GM23338 (cell line): ENCODE results near the gene ME1. TPM values are rescaled to one million over a fixed set of nuclear protein-coding genes. Genes with fewer than 3 reads are reported as not detected.
A peak's percentile ranks its signal among the peaks of the same experiment; 100 is the strongest.

ENCODE experiments used
- ATAC-seq: fragments of 200-7000 bp; cut with Tn5 transposase; 3 replicates; pipeline ENCODE4 v1.9.1; 2020
- DNase-seq: peaks from one replicate; pipeline ENCODE4 v3.0.0-alpha.2; 2015; ENCODE audit warnings: low spot score
- H2AFZ ChIP-seq: fragments of 200-600 bp; sonication (generic); 2 replicates; pipeline ENCODE4 v1.8.0; 2016; ENCODE audit warnings: antibody characterized with exemption, mild to moderate bottlenecking, moderate library complexity
- H3F3A ChIP-seq: fragments of 200-600 bp; sonication (generic); replicated peaks from 2 replicates; pipeline ENCODE4 v1.8.0; 2017; ENCODE audit warnings: antibody characterized with exemption, mixed run types, low read depth
- H3K27ac ChIP-seq: fragments of 200-600 bp; sonication (generic); 2 replicates; pipeline ENCODE4 v1.6.1; 2016; ENCODE audit warnings: low read depth
- H3K27me3 ChIP-seq: fragments of 200-600 bp; sonication (generic); 2 replicates; pipeline ENCODE4 v1.8.0; 2016; ENCODE audit warnings: mild to moderate bottlenecking, mixed run types, moderate library complexity; ENCODE audit not compliant: insufficient read depth
- H3K36me3 ChIP-seq: fragments of 200-600 bp; sonication (generic); 2 replicates; pipeline ENCODE4 v1.8.0; 2016; ENCODE audit warnings: mild to moderate bottlenecking; ENCODE audit not compliant: insufficient read depth
- H3K4me1 ChIP-seq: fragments of 200-600 bp; sonication (generic); 2 replicates; pipeline ENCODE4 v1.8.0; 2016; ENCODE audit warnings: mild to moderate bottlenecking, moderate library complexity; ENCODE audit not compliant: insufficient read depth
- H3K4me2 ChIP-seq: fragments of 200-600 bp; sonication (generic); 2 replicates; pipeline ENCODE4 v1.7.1; 2017; ENCODE audit warnings: mixed run types
- H3K4me3 ChIP-seq: fragments of 200-600 bp; sonication (generic); 2 replicates; pipeline ENCODE4 v1.6.1; 2016; ENCODE audit warnings: mixed run types
- H3K79me2 ChIP-seq: fragments of 200-600 bp; sonication (generic); replicated peaks from 2 replicates; pipeline ENCODE4 v1.8.0; 2017; ENCODE audit warnings: mild to moderate bottlenecking; ENCODE audit not compliant: insufficient read depth
- H3K9me2 ChIP-seq: fragments of 200-600 bp; sonication (generic); 2 replicates; pipeline ENCODE4 v1.8.0; 2017; ENCODE audit not compliant: insufficient read depth
- H4K20me1 ChIP-seq: fragments of 200-600 bp; sonication (generic); replicated peaks from 2 replicates; pipeline ENCODE4 v1.8.0; 2017; ENCODE audit warnings: mild to moderate bottlenecking; ENCODE audit not compliant: insufficient read depth
- H3K27ac Mint-ChIP-seq: 2 replicates; pipeline ENCODE4 v1.8.0; 2020; ENCODE audit warnings: inconsistent platforms, mild to moderate bottlenecking, moderate library complexity, mixed read lengths
- H3K27me3 Mint-ChIP-seq: 3 replicates; pipeline ENCODE4 v1.8.0; 2022; ENCODE audit warnings: low read depth, mild to moderate bottlenecking, moderate library complexity, mixed read lengths, inconsistent platforms; ENCODE audit not compliant: insufficient read depth, poor library complexity
- H3K36me3 Mint-ChIP-seq: 3 replicates; pipeline ENCODE4 v1.8.0; 2021; ENCODE audit warnings: low read depth, mild to moderate bottlenecking, inconsistent platforms, moderate library complexity, mixed read lengths
- H3K4me1 Mint-ChIP-seq: 3 replicates; pipeline ENCODE4 v1.8.0; 2020; ENCODE audit warnings: mild to moderate bottlenecking, inconsistent platforms, mixed read lengths
- H3K4me3 Mint-ChIP-seq: 3 replicates; pipeline ENCODE4 v1.8.0; 2021; ENCODE audit warnings: moderate library complexity, mild to moderate bottlenecking, inconsistent platforms, mixed read lengths
- H3K9me3 Mint-ChIP-seq: 3 replicates; pipeline ENCODE4 v1.8.0; 2020; ENCODE audit warnings: moderate library complexity, mild to moderate bottlenecking, inconsistent platforms, mixed read lengths
- CREB1 ChIP-seq: fragments of 250-450 bp; sonication (Bioruptor Pico); IDR thresholded peaks from 2 replicates; pipeline ENCODE4 v1.5.0; 2020; ENCODE audit warnings: low read depth, mild to moderate bottlenecking, moderate library complexity
- EZH2 ChIP-seq: fragments of 200-600 bp; sonication (generic); IDR thresholded peaks from one replicate; pipeline ENCODE4 v1.8.0; 2017; ENCODE audit warnings: antibody characterized with exemption, mild to moderate bottlenecking, low read depth; ENCODE audit not compliant: unreplicated experiment
- JUNB ChIP-seq: IDR thresholded peaks from one replicate; pipeline ENCODE4 v1.6.1; 2016; ENCODE audit warnings: antibody characterized with exemption; ENCODE audit not compliant: unreplicated experiment
- NANOG ChIP-seq: IDR thresholded peaks from 2 replicates; pipeline ENCODE4 v1.6.1; 2016; ENCODE audit warnings: antibody characterized with exemption, borderline replicate concordance
- POLR2AphosphoS5 ChIP-seq: IDR thresholded peaks from 2 replicates; pipeline ENCODE4 v1.6.1; 2016; ENCODE audit warnings: antibody characterized with exemption, low read depth
- REST ChIP-seq: IDR thresholded peaks from one replicate; pipeline ENCODE4 v1.6.1; 2018; ENCODE audit warnings: antibody characterized with exemption; ENCODE audit not compliant: unreplicated experiment
- STAT1 ChIP-seq: IDR thresholded peaks from one replicate; pipeline ENCODE4 v1.6.1; 2016; ENCODE audit warnings: antibody characterized with exemption; ENCODE audit not compliant: unreplicated experiment
- ZNF114 ChIP-seq: fragments of 250-450 bp; sonication (Bioruptor Pico); IDR thresholded peaks from 2 replicates; pipeline ENCODE4 v1.5.0; 2020; ENCODE audit warnings: mild to moderate bottlenecking, moderate library complexity
- polyA plus RNA-seq: library from polyadenylated mRNA; unstranded; fragments of >200 nt; fragmentation: Nextera tagmentation; extraction: Ambion mirVana; gene quantifications from 2 replicates; pipeline ENCODE4 v1.2.1, GENCODE V29; 2016
- total RNA-seq: library from RNA; depleted of rRNA; stranded (reverse); fragments of >200 nt; shearing (Covaris generic); gene quantifications from 2 replicates; pipeline ENCODE4 v1.2.3, GENCODE V29; 2014
- TF ChIP-seq, protein P1 (sequence below): IDR thresholded peaks from 2 replicates; pipeline ENCODE4 v1.6.1; 2016; ENCODE audit warnings: antibody characterized with exemption
- TF ChIP-seq, protein P2 (sequence below), 2 experiments: fragments of 200-600 bp in 1 of 2; sonication (generic) in 1 of 2; conservative IDR thresholded peaks; 2 replicates each; pipeline versions ENCODE4 v1.5.1 to v1.6.1; 2016 to 2017; ENCODE audit warnings: antibody characterized with exemption in 2 of 2, low read depth in 2 of 2, mild to moderate bottlenecking in 2 of 2, moderate library complexity in 1 of 2

Gene ME1
- total and polyA plus RNA-seq, 2 experiments from 2014 or later, result 6.4 to 8.0 TPM

DNA sequence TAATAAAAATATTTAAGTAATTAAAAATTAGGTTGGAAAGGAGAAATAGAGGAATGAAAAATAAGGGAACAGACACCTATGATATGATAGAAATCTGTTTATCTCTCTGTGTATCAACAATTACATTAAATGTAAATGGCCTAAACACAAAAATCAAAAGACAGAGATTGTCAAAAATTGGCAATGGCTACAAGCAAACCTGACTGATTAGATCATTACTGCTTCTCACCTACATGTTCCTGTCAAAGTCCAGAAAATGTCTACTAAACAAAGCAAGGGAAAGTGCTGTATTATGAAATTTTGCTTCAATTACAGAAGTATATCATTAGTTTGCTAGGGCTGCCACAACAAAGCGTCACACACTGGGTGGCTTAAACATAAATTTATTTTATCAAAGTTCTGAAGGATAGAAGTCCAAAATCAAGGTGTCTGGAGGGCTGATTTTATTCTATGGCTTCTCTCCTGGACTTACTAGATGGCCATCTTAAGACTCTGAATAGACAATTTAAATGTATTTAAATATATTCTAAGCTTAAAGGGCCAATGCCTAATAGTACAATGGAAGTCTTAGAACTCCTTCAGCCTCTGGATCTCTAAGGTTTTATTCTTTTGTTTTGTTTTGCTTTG is 6.3 kb downstream of the ME1 start (continued):
- TF ChIP-seq REST (no peak), EZH2 (no peak), STAT1 (no peak), POLR2AphosphoS5 (no peak), ZNF114 (CRISPR knock-in tag) (no peak), CREB1 (CRISPR knock-in tag) (no peak), JUNB (no peak), NANOG (no peak)
- TF ChIP-seq, protein P1, sequence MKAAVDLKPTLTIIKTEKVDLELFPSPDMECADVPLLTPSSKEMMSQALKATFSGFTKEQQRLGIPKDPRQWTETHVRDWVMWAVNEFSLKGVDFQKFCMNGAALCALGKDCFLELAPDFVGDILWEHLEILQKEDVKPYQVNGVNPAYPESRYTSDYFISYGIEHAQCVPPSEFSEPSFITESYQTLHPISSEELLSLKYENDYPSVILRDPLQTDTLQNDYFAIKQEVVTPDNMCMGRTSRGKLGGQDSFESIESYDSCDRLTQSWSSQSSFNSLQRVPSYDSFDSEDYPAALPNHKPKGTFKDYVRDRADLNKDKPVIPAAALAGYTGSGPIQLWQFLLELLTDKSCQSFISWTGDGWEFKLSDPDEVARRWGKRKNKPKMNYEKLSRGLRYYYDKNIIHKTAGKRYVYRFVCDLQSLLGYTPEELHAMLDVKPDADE, result no peak
- TF ChIP-seq, protein P2, sequence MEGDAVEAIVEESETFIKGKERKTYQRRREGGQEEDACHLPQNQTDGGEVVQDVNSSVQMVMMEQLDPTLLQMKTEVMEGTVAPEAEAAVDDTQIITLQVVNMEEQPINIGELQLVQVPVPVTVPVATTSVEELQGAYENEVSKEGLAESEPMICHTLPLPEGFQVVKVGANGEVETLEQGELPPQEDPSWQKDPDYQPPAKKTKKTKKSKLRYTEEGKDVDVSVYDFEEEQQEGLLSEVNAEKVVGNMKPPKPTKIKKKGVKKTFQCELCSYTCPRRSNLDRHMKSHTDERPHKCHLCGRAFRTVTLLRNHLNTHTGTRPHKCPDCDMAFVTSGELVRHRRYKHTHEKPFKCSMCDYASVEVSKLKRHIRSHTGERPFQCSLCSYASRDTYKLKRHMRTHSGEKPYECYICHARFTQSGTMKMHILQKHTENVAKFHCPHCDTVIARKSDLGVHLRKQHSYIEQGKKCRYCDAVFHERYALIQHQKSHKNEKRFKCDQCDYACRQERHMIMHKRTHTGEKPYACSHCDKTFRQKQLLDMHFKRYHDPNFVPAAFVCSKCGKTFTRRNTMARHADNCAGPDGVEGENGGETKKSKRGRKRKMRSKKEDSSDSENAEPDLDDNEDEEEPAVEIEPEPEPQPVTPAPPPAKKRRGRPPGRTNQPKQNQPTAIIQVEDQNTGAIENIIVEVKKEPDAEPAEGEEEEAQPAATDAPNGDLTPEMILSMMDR (conservative IDR thresholded peaks at IDR 0.05; ENCODE audit: low read depth in 2 of 2), result no peak

GRCh38 chr6:83417880-83418663 is 12.8 kb downstream of the ME1 start:
- no peak overlapping the region for H3K4me3 ChIP-seq
- no peaks in the 10 kb centered on the region for H3K27me3 Mint-ChIP-seq
- no peak overlapping the region for H3K27ac Mint-ChIP-seq
- H4K20me1 ChIP-seq, result no peaks in the 10 kb centered on the region; the same call in 1 of the 2 replicates
- H3K27me3 ChIP-seq, result no peaks in the 10 kb centered on the region
- peaks cover 5% of the 10 kb centered on the region; the same call in 1 of the 3 replicates for H3K4me1 Mint-ChIP-seq
- no peaks in the 10 kb centered on the region for H3K9me2 ChIP-seq
- peaks cover 3% of the 10 kb centered on the region; the same call in 2 of the 3 replicates for H3K36me3 Mint-ChIP-seq
- H3K79me2 ChIP-seq, result peaks cover 22% of the 10 kb centered on the region
- H3K36me3 ChIP-seq, result no peaks in the 10 kb centered on the region
- ATAC-seq (peak; percentile 72), DNase-seq (peak; percentile 69)
- no peak overlapping the region for H3K4me3 Mint-ChIP-seq
- no peak overlapping the region for H3K27ac ChIP-seq
- H3K4me1 ChIP-seq, result no peaks in the 10 kb centered on the region
- no peaks in the 10 kb centered on the region for H3K9me3 Mint-ChIP-seq
- no peak overlapping the region for H2AFZ ChIP-seq
- no peak overlapping the region for H3K4me2 ChIP-seq
- no peaks in the 10 kb centered on the region for H3F3A ChIP-seq
- TF ChIP-seq, protein P2 (conservative IDR thresholded peaks at IDR 0.05; ENCODE audit: low read depth in 2 of 2), result peak; percentile 67 to 68
